ENCODE data around the gene HS3ST4. TPM values are rescaled to one million over a fixed set of nuclear protein-coding genes. Genes with fewer than 3 reads are reported as not detected.

HS3ST4 gene
- total and polyA plus RNA-seq, 8 donors, result 0.58 to 1.7 (median 0.81) TPM; not detected in 3

DNA sequence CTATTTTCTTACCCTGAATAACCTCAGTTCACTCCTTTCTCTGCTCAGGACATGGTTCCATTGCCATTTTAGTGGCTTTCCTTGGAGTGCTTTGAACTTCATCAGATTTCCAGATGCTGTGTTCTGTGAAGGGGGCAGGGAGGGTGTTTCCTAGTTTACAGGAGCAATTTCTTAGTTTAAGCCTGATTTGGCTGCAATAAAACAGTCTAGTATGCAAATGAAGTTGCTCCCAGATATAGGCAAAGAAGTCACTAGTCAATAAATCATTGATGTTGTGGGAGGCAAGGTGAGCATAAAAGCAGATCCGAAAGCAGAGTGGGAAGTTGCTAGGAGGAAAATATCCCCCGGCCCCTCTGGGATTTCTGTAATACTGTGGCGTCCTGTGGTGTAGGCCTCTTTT, 202.3 kb downstream of the HS3ST4 start:
- WGBS, 5 donors, result 82 to 96% (median 89%) methylated on average over 3 of the region's 3 CpGs
- no peak for DNase-seq
- no peaks in the 10 kb centered on the region for H3K9me3 ChIP-seq
- no peak overlapping the region for H3K4me3 ChIP-seq
- H3K36me3 ChIP-seq, result no peaks in the 10 kb centered on the region
- H3K27me3 ChIP-seq, result no peaks in the 10 kb centered on the region
- intact Hi-C loops (cut with DNase I; ENCODE audit: low total_unique reads), result no loop called here
- no peak overlapping the region for H3K27ac ChIP-seq
- TF ChIP-seq, protein P1, sequence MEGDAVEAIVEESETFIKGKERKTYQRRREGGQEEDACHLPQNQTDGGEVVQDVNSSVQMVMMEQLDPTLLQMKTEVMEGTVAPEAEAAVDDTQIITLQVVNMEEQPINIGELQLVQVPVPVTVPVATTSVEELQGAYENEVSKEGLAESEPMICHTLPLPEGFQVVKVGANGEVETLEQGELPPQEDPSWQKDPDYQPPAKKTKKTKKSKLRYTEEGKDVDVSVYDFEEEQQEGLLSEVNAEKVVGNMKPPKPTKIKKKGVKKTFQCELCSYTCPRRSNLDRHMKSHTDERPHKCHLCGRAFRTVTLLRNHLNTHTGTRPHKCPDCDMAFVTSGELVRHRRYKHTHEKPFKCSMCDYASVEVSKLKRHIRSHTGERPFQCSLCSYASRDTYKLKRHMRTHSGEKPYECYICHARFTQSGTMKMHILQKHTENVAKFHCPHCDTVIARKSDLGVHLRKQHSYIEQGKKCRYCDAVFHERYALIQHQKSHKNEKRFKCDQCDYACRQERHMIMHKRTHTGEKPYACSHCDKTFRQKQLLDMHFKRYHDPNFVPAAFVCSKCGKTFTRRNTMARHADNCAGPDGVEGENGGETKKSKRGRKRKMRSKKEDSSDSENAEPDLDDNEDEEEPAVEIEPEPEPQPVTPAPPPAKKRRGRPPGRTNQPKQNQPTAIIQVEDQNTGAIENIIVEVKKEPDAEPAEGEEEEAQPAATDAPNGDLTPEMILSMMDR (IDR thresholded peaks at IDR 0.05), result no peak
- TF ChIP-seq EP300 (IDR thresholded peaks at IDR 0.05) (no peak), POLR2AphosphoS5 (IDR thresholded peaks at IDR 0.05) (no peak), POLR2A (IDR thresholded peaks at IDR 0.05) (no peak)
- peaks cover 0 to 6% (median 0%) of the 10 kb centered on the region in 4 donors for H3K4me1 ChIP-seq

DNA sequence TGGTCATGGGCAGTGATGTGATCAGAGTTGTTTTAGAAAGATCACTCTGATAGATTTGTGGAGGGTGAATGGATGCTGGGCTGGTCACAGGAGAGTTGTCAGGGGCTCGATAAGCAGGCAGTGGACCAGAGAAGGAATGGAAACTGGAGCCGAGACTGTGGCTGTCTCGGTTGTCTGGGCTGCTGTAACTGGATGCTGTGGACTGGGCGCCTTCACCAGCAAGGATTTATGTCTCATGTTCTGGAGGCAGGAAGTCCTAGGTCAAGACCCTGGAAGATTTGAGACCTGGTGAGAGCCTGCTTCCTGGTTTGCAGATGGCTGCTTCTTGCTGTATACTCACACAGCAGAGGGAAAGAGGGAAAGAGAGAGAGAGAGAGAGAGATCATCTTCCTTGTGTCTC, 203.6 kb downstream of the HS3ST4 start:
- Histone ChIP-seq H3K4me1 (peaks cover 0 to 6% (median 0%) of the 10 kb centered on the region in 4 donors), H3K27me3 (no peaks in the 10 kb centered on the region), H3K4me3 (no peak overlapping the region), H3K36me3 (no peaks in the 10 kb centered on the region), H3K27ac (no peak overlapping the region), H3K9me3 (no peaks in the 10 kb centered on the region)
- 37 to 63% (median 58%) methylated on average over 4 of the region's 4 CpGs for WGBS, 5 donors
- DNase-seq, result no peak
- no peak for TF ChIP-seq POLR2AphosphoS5 (IDR thresholded peaks at IDR 0.05)
- TF ChIP-seq EP300 (IDR thresholded peaks at IDR 0.05), result no peak
- TF ChIP-seq, protein P1 (IDR thresholded peaks at IDR 0.05), result no peak
- no peak for TF ChIP-seq POLR2A (IDR thresholded peaks at IDR 0.05)
- intact Hi-C loops (cut with DNase I; ENCODE audit: low total_unique reads), result no loop called here

DNA sequence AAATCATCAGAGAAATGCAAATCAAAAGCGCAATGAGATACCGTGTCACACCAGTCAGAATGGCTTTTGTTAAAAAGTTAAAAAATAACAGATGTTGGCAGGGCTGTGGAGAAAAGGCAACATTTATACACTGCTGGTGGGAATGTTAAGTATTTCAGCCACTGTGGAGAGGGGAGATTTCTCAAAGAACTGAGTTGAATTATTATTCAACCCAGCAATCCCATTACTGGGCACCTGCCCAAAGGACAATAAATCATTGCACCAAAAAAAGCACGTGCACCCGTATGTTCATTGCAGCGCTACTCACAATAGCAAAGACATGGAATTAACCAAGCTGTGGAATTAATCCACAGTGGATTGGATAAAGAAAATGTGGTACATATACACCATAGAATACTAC, 204.7 kb downstream of the HS3ST4 start:
- no peak overlapping the region for H3K27ac ChIP-seq
- H3K4me1 ChIP-seq, result peaks cover 0 to 6% (median 0%) of the 10 kb centered on the region in 4 donors
- no peaks in the 10 kb centered on the region for H3K9me3 ChIP-seq
- intact Hi-C loops (cut with DNase I; ENCODE audit: low total_unique reads), result no loop called here
- peak in 1 of 2 donors; percentile 30 for DNase-seq
- no peak overlapping the region for H3K4me3 ChIP-seq
- H3K36me3 ChIP-seq, result no peaks in the 10 kb centered on the region
- TF ChIP-seq, protein P1 (IDR thresholded peaks at IDR 0.05), result no peak
- TF ChIP-seq POLR2A (IDR thresholded peaks at IDR 0.05) (no peak), POLR2AphosphoS5 (IDR thresholded peaks at IDR 0.05) (no peak), EP300 (IDR thresholded peaks at IDR 0.05) (no peak)
- 16 to 42% (median 33%) methylated on average over 5 of the region's 5 CpGs for WGBS, 5 donors
- no peaks in the 10 kb centered on the region for H3K27me3 ChIP-seq

DNA sequence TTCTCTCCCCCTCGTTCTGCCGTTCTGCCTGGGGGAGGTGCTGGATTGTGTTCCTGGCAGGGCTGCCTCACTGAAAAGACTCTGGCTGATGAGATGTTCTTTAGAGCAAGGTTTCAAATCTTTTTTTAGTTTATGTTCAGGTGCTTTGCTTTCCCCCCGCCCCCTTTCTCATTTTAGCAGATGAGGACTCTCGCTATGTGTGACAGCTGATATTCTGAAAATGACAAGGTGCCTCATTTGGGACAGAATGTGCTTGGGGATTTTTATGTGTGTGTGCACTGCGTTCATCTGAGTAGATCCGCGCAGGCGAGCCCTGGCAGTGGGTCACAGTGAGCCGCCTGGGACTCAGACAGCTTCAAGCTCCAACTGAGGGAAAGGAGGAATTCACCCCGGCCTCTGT, 205.9 kb downstream of the HS3ST4 start:
- Histone ChIP-seq H3K36me3 (no peaks in the 10 kb centered on the region), H3K27ac (no peak overlapping the region), H3K27me3 (no peaks in the 10 kb centered on the region), H3K4me1 (peaks cover 0 to 6% (median 0%) of the 10 kb centered on the region in 4 donors), H3K9me3 (no peaks in the 10 kb centered on the region), H3K4me3 (no peak overlapping the region)
- TF ChIP-seq POLR2AphosphoS5 (IDR thresholded peaks at IDR 0.05) (no peak), POLR2A (IDR thresholded peaks at IDR 0.05) (no peak), EP300 (IDR thresholded peaks at IDR 0.05) (no peak)
- TF ChIP-seq, protein P1 (IDR thresholded peaks at IDR 0.05), result no peak
- WGBS, 5 donors, result 49 to 62% (median 54%) methylated on average over 10 of the region's 10 CpGs
- no peak for DNase-seq
- intact Hi-C loops (cut with DNase I; ENCODE audit: low total_unique reads), result no loop called here

Measured in stomach (tissue), 9 donors.